Activated T-cell treated with anti-CD3 and anti-CD28 coated beads, Interleukin-2, amount 50 U/mL, for 1 hour (primary cell): ENCODE measurements around the gene PRKN.
"Not testable (repeated sequence)": the region's sequence is repeated elsewhere in the genome, so short reads cannot be mapped to it uniquely, and the experiment has no call there.

Source experiments
- DNase-seq: peaks from one replicate; pipeline ENCODE4 v3.0.0-alpha.2; 2020

PRKN gene

GRCh38 chr6:161496271-161496670 is 1231.3 kb downstream of the PRKN start:
- DNase-seq, result not testable (repeated sequence)

- DNase-seq, result no peak
Measured at GRCh38 chr6:161494566-161494965, 1233.0 kb downstream of the PRKN start.

GRCh38 chr6:161493576-161494118 is 1233.9 kb downstream of the PRKN start:
- no peak for DNase-seq

GRCh38 chr6:161489626-161490306 is 1237.8 kb downstream of the PRKN start:
- no peak for DNase-seq

- no peak for DNase-seq
Measured at GRCh38 chr6:161487694-161488093, 1239.9 kb downstream of the PRKN start.

GRCh38 chr6:161487217-161487531 is 1240.4 kb downstream of the PRKN start:
- DNase-seq, result no peak

GRCh38 chr6:161486361-161487216 is 1241.0 kb downstream of the PRKN start:
- DNase-seq, result no peak

GRCh38 chr6:161482517-161482858 is 1245.1 kb downstream of the PRKN start:
- no peak for DNase-seq

- no peak for DNase-seq
Measured at GRCh38 chr6:161481786-161482516, 1245.6 kb downstream of the PRKN start.

- no peak for DNase-seq
Measured at GRCh38 chr6:161480421-161481155, 1247.0 kb downstream of the PRKN start.

GRCh38 chr6:161479376-161479775 is 1248.2 kb downstream of the PRKN start:
- no peak for DNase-seq

GRCh38 chr6:161477876-161478425 is 1249.6 kb downstream of the PRKN start:
- no peak for DNase-seq

- DNase-seq, result no peak
Measured at GRCh38 chr6:161476711-161477110, 1250.9 kb downstream of the PRKN start.

GRCh38 chr6:161465403-161465802 is 1262.2 kb downstream of the PRKN start:
- no peak for DNase-seq

GRCh38 chr6:161463071-161463470 is 1264.5 kb downstream of the PRKN start:
- no peak for DNase-seq

GRCh38 chr6:161462148-161462547 is 1265.4 kb downstream of the PRKN start:
- no peak for DNase-seq

GRCh38 chr6:161459008-161459615 is 1268.5 kb downstream of the PRKN start:
- no peak for DNase-seq

GRCh38 chr6:161458201-161458951 is 1269.2 kb downstream of the PRKN start:
- no peak for DNase-seq

GRCh38 chr6:161455848-161456247 is 1271.7 kb downstream of the PRKN start:
- DNase-seq, result no peak

- DNase-seq, result no peak
Measured at GRCh38 chr6:161453558-161453957, 1274.0 kb downstream of the PRKN start.

- no peak for DNase-seq
Measured at GRCh38 chr6:161452241-161452640, 1275.3 kb downstream of the PRKN start.
